ENCODE data around the gene SGCA.

SGCA gene

DNA sequence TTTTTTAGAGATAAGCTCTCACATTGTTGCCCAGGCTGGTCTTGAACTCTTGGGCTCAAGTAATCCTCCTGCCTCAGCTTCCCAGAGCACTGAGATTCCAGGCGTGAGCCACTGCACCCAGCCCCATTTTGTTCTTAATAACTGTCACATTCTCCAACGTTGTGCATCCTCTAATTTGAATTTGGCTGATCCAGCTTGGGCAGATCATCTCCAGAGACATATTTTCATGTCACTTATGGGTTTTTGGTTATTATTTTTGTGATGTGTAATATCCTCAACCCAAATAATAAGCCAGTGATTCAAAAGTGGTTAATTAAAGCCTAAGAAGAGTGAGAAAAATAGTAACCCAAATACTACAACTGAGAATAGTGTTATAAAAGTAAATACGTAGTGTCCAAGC is 51.8 kb downstream of the SGCA start:
- no peak overlapping the region for H3K27ac ChIP-seq
- TF ChIP-seq ZFX (IDR thresholded peaks at IDR 0.05; ENCODE audit: borderline replicate concordance) (no peak), CTCF (IDR thresholded peaks at IDR 0.05) (no peak)

DNA sequence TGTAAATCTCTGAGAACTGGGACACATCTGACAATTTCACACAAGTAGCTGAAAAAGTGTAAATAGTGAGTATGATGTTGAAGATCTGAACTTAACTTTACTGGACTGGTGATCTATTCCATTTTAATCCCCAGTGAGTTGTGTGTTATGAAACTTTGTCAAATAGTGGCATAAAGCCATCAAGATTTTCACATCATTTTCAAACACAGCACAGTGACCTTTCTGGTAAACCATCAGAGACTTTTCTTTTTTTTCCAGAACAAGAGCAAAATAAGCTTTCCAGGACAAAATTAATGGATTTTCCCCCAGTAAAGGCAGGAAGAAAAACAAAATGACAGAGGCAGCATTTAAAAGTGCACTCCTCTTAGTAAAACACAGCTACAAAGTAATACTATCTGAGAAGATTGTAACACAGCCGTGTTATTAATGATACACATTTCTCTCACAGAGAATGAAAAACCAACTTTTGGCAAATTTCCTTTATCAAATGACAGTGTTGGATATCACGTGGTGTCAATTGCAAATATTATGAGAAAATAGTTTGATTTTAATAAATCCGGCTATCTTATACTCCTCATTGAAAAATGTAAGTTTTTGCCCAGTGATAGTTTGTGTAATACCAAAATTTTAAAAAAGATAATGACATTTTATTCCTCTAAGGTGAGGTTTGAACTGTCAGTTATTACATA is 52.4 kb downstream of the SGCA start:
- H3K27ac ChIP-seq, result no peak overlapping the region
- TF ChIP-seq CTCF (IDR thresholded peaks at IDR 0.05), result no peak
- no peak for TF ChIP-seq ZFX (IDR thresholded peaks at IDR 0.05; ENCODE audit: borderline replicate concordance)

DNA sequence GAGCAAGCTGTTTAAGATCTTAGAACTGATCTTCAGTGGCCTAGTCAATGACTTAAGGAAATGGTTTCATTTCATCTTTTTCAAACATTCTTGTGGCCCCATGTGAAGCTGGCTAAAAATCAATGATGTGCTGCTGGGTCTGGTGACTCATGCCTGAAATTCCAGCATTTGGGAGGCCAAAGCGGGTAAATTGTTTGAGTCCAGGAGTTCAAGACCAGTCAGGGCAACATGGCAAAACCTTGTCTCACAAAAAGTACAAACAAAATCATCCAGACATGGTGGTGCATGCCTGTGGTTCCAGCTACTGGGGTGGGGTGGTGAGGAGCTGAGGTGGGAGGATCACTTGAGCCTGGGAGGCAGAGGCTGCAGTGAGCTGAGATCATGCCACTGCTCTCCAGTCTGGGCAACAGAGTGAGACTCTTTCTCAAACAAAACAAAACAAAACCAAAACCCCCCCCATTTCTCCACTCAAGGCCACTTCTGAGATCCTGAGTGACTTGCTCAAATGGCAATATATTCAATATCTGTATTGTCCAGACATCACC is 53.0 kb downstream of the SGCA start:
- no peak overlapping the region for H3K27ac ChIP-seq
- TF ChIP-seq CTCF (IDR thresholded peaks at IDR 0.05), result no peak
- no peak for TF ChIP-seq ZFX (IDR thresholded peaks at IDR 0.05; ENCODE audit: borderline replicate concordance)

GRCh38 chr17:50219342-50219741 is 53.5 kb downstream of the SGCA start:
- no peak overlapping the region for H3K27ac ChIP-seq
- no peak for TF ChIP-seq CTCF (IDR thresholded peaks at IDR 0.05)
- TF ChIP-seq ZFX (IDR thresholded peaks at IDR 0.05; ENCODE audit: borderline replicate concordance), result no peak

DNA sequence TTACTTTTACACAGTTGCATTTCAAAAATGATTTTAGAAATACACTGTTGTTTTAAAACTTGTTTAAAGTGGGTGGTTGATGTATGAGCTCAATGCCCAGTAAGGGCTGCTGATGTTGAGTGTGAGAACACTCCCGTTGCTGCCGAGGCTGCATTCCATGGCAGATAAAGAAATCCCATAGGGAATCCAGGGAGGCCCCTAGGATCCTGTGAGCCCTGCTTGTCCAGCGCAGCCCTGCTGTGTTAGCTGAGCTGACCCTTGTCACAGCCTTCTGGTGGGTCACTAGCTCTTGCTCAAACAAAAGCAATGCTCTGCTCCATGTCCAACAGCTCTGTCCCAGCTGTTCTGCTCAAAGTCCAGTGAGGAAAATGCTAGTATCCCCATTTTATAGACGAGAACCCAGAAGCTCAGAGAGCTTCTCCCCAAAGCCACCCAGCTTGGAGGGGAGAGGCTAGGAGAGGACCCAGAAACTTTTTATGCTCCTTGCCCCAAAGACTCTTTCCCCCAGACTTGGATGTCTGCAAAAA is 54.2 kb downstream of the SGCA start:
- no peak overlapping the region for H3K27ac ChIP-seq
- no peak for TF ChIP-seq ZFX (IDR thresholded peaks at IDR 0.05; ENCODE audit: borderline replicate concordance)
- no peak for TF ChIP-seq CTCF (IDR thresholded peaks at IDR 0.05)

GRCh38 chr17:50220811-50221210 is 55.0 kb downstream of the SGCA start:
- no peak overlapping the region for H3K27ac ChIP-seq
- TF ChIP-seq ZFX (IDR thresholded peaks at IDR 0.05; ENCODE audit: borderline replicate concordance) (no peak), CTCF (IDR thresholded peaks at IDR 0.05) (no peak)

GRCh38 chr17:50221266-50221863 is 55.6 kb downstream of the SGCA start:
- no peak for TF ChIP-seq ZFX (IDR thresholded peaks at IDR 0.05; ENCODE audit: borderline replicate concordance)
- TF ChIP-seq CTCF (IDR thresholded peaks at IDR 0.05), result no peak
- H3K27ac ChIP-seq, result no peak overlapping the region
